Activated naive CD8-positive, alpha-beta T cell treated with anti-CD3 and anti-CD28 coated beads for 36 hours (primary cell): Measurements from ENCODE around the gene DNHD1. TPM values are rescaled to one million over a fixed set of nuclear protein-coding genes. Genes with fewer than 3 reads are reported as not detected.

Experiments used
- DNase-seq: peaks from one replicate; pipeline ENCODE4 v3.0.0; 2021
- H3K27ac Mint-ChIP-seq: one replicate; pipeline ENCODE4 v1.8.0; 2022; ENCODE audit warnings: mild to moderate bottlenecking, moderate library complexity, mixed read lengths
- H3K27me3 Mint-ChIP-seq: one replicate; pipeline ENCODE4 v1.8.0; 2022; ENCODE audit warnings: mild to moderate bottlenecking, mixed read lengths
- H3K36me3 Mint-ChIP-seq: one replicate; pipeline ENCODE4 v1.8.0; 2021; ENCODE audit warnings: mild to moderate bottlenecking, mixed read lengths
- H3K4me1 Mint-ChIP-seq: one replicate; pipeline ENCODE4 v1.8.0; 2021; ENCODE audit warnings: mixed read lengths
- H3K4me3 Mint-ChIP-seq: one replicate; pipeline ENCODE4 v1.8.0; 2022; ENCODE audit warnings: mild to moderate bottlenecking, moderate library complexity, mixed read lengths
- H3K9me3 Mint-ChIP-seq: one replicate; pipeline ENCODE4 v1.8.0; 2022; ENCODE audit warnings: mixed read lengths
- total RNA-seq, 2 experiments: library from RNA; stranded (reverse); gene quantifications; one replicate each; pipeline ENCODE4 v1.2.3, GENCODE V29; 2021

The DNHD1 gene
- total RNA-seq, 2 experiments from 2014 or later, result 11.6 to 11.7 TPM

GRCh38 chr11:6541356-6541755 lies 44.3 kb downstream of the DNHD1 start:
- Mint-ChIP-seq H3K27ac (no peak overlapping the region), H3K27me3 (no peaks in the 10 kb centered on the region), H3K4me3 (no peak overlapping the region), H3K36me3 (peaks cover 1% of the 10 kb centered on the region), H3K9me3 (no peaks in the 10 kb centered on the region), H3K4me1 (peaks cover 10% of the 10 kb centered on the region)
- DNase-seq, result no peak

GRCh38 chr11:6542727-6543126 lies 45.6 kb downstream of the DNHD1 start:
- no peak overlapping the region for H3K27ac Mint-ChIP-seq
- peaks cover 1% of the 10 kb centered on the region for H3K36me3 Mint-ChIP-seq
- no peaks in the 10 kb centered on the region for H3K9me3 Mint-ChIP-seq
- DNase-seq, result no peak
- H3K4me3 Mint-ChIP-seq, result no peak overlapping the region
- no peaks in the 10 kb centered on the region for H3K27me3 Mint-ChIP-seq
- H3K4me1 Mint-ChIP-seq, result peaks cover 10% of the 10 kb centered on the region

GRCh38 chr11:6544921-6545850 lies 48.1 kb downstream of the DNHD1 start:
- DNase-seq, result no peak
- peaks cover 10% of the 10 kb centered on the region for H3K4me1 Mint-ChIP-seq

GRCh38 chr11:6545917-6546605 lies 49.0 kb downstream of the DNHD1 start:
- peaks cover 10% of the 10 kb centered on the region for H3K4me1 Mint-ChIP-seq
- no peak overlapping the region for H3K27ac Mint-ChIP-seq

More at GRCh38 chr11:6544921-6545850, 48.1 kb downstream of the DNHD1 start:
- H3K27ac Mint-ChIP-seq, result no peak overlapping the region
- H3K27me3 Mint-ChIP-seq, result no peaks in the 10 kb centered on the region
- no peaks in the 10 kb centered on the region for H3K9me3 Mint-ChIP-seq
- H3K4me3 Mint-ChIP-seq, result no peak overlapping the region
- peaks cover 1% of the 10 kb centered on the region for H3K36me3 Mint-ChIP-seq

GRCh38 chr11:6546735-6547134 lies 49.7 kb downstream of the DNHD1 start:
- H3K9me3 Mint-ChIP-seq, result no peaks in the 10 kb centered on the region
- peaks cover 10% of the 10 kb centered on the region for H3K4me1 Mint-ChIP-seq
- no peak overlapping the region for H3K27ac Mint-ChIP-seq
- no peak for DNase-seq
- no peak overlapping the region for H3K4me3 Mint-ChIP-seq
- no peaks in the 10 kb centered on the region for H3K27me3 Mint-ChIP-seq
- H3K36me3 Mint-ChIP-seq, result peaks cover 1% of the 10 kb centered on the region

More at GRCh38 chr11:6545917-6546605, 49.0 kb downstream of the DNHD1 start:
- Mint-ChIP-seq H3K9me3 (no peaks in the 10 kb centered on the region), H3K4me3 (no peak overlapping the region), H3K27me3 (no peaks in the 10 kb centered on the region), H3K36me3 (peaks cover 1% of the 10 kb centered on the region)
- no peak for DNase-seq

GRCh38 chr11:6547177-6547576 lies 50.1 kb downstream of the DNHD1 start:
- no peak for DNase-seq
- Mint-ChIP-seq H3K9me3 (no peaks in the 10 kb centered on the region), H3K27me3 (no peaks in the 10 kb centered on the region), H3K36me3 (peaks cover 1% of the 10 kb centered on the region), H3K4me3 (no peak overlapping the region), H3K4me1 (peaks cover 9% of the 10 kb centered on the region), H3K27ac (no peak overlapping the region)

- Mint-ChIP-seq H3K27me3 (no peaks in the 10 kb centered on the region), H3K36me3 (no peaks in the 10 kb centered on the region), H3K9me3 (no peaks in the 10 kb centered on the region), H3K4me1 (peaks cover under 1% of the 10 kb centered on the region), H3K4me3 (no peak overlapping the region), H3K27ac (no peak overlapping the region)
- no peak for DNase-seq
These were observed 51.0 kb downstream of the DNHD1 start for GRCh38 chr11:6548121-6548520.

- no peak overlapping the region for H3K4me3 Mint-ChIP-seq
- no peaks in the 10 kb centered on the region for H3K27me3 Mint-ChIP-seq
- no peak for DNase-seq
- no peaks in the 10 kb centered on the region for H3K4me1 Mint-ChIP-seq
- H3K9me3 Mint-ChIP-seq, result no peaks in the 10 kb centered on the region
- no peak overlapping the region for H3K27ac Mint-ChIP-seq
- H3K36me3 Mint-ChIP-seq, result no peaks in the 10 kb centered on the region
These were observed 51.6 kb downstream of the DNHD1 start for GRCh38 chr11:6548641-6549040.

GRCh38 chr11:6553634-6554033 lies 56.6 kb downstream of the DNHD1 start:
- Mint-ChIP-seq H3K27ac (no peak overlapping the region), H3K36me3 (no peaks in the 10 kb centered on the region), H3K27me3 (no peaks in the 10 kb centered on the region)

GRCh38 chr11:6554828-6555706 lies 58.0 kb downstream of the DNHD1 start:
- Mint-ChIP-seq H3K4me1 (no peaks in the 10 kb centered on the region), H3K27ac (no peak overlapping the region), H3K9me3 (no peaks in the 10 kb centered on the region), H3K27me3 (no peaks in the 10 kb centered on the region), H3K4me3 (no peak overlapping the region), H3K36me3 (no peaks in the 10 kb centered on the region)
- DNase-seq, result no peak

More at GRCh38 chr11:6553634-6554033, 56.6 kb downstream of the DNHD1 start:
- Mint-ChIP-seq H3K4me1 (no peaks in the 10 kb centered on the region), H3K9me3 (no peaks in the 10 kb centered on the region), H3K4me3 (no peak overlapping the region)
- no peak for DNase-seq

GRCh38 chr11:6556139-6556949 lies 59.3 kb downstream of the DNHD1 start:
- Mint-ChIP-seq H3K4me3 (no peak overlapping the region), H3K27ac (no peak overlapping the region), H3K27me3 (no peaks in the 10 kb centered on the region), H3K4me1 (no peaks in the 10 kb centered on the region), H3K9me3 (no peaks in the 10 kb centered on the region), H3K36me3 (no peaks in the 10 kb centered on the region)
- no peak for DNase-seq

- DNase-seq, result no peak
- no peak overlapping the region for H3K4me3 Mint-ChIP-seq
- no peaks in the 10 kb centered on the region for H3K4me1 Mint-ChIP-seq
- no peak overlapping the region for H3K27ac Mint-ChIP-seq
- no peaks in the 10 kb centered on the region for H3K27me3 Mint-ChIP-seq
- no peaks in the 10 kb centered on the region for H3K36me3 Mint-ChIP-seq
- no peaks in the 10 kb centered on the region for H3K9me3 Mint-ChIP-seq
These were observed 60.0 kb downstream of the DNHD1 start for GRCh38 chr11:6557063-6557462.

GRCh38 chr11:6557761-6558674 lies 60.9 kb downstream of the DNHD1 start:
- Mint-ChIP-seq H3K27me3 (no peaks in the 10 kb centered on the region), H3K27ac (no peak overlapping the region), H3K4me1 (no peaks in the 10 kb centered on the region), H3K36me3 (no peaks in the 10 kb centered on the region), H3K4me3 (no peak overlapping the region), H3K9me3 (no peaks in the 10 kb centered on the region)
- DNase-seq, result no peak
